SIG-M5 treated with dmso at 0.1 percent for 504 hours (cell line): ENCODE data around the gene HCRTR2.

ENCODE experiments used
- DNase-seq: peaks from one replicate; lab custom pipeline; 2025; ENCODE audit not compliant: unreplicated experiment; lab: John Stamatoyannopoulos, UW

HCRTR2 gene

GRCh38 chr6:55320696-55321086 is 146.4 kb downstream of the HCRTR2 start:
- no peak for DNase-seq

DNA sequence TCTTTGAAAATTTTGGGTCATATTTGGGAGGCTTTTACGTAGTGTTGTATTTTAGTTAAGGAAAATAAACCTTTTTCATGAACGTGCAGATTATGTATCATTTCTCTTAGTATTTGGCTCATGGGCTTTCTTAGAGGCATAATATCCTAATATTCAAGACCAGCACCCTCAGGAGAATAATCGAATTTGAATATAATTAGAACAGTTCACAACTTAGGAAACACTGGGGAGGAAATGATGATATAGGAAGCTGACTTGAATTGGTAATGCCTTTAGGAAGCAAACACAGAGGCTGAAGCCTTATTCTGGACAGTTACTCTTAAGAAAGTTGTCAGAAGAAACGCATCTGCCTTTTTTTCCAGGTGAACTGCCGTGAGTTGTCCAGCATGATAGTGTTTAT is 152.9 kb downstream of the HCRTR2 start, which contains the start of gene GFRAL:
Gene GFRAL, plus strand, starts transcription at position 301 of the 400 bp plus-strand sequence. Its CDS starts 86 bp downstream, at position 387.
- DNase-seq = no peak
